Keratinocyte (primary cell): ENCODE measurements around the gene SLC26A8. TPM values are rescaled to one million over a fixed set of nuclear protein-coding genes. Genes with fewer than 3 reads are reported as not detected.

Experiments
- DNase-seq: peaks from one replicate; pipeline ENCODE4 v3.0.0-alpha.2; 2011; ENCODE audit warnings: low read depth, missing footprints, low spot score
- FAIRE-seq: peaks from 2 replicates; lab custom pipeline; 2011; peaks lifted over from hg19 to GRCh38; lab: Jason Lieb, UNC
- H2AFZ ChIP-seq: 2 replicates; pipeline ENCODE4 v1.6.0; 2012; ENCODE audit warnings: low read length, control low read depth, inconsistent platforms; ENCODE audit not compliant: control insufficient read depth
- H3K27ac ChIP-seq: 2 replicates; pipeline ENCODE4 v1.5.1; 2011; ENCODE audit warnings: low read length; ENCODE audit not compliant: control insufficient read depth, insufficient read depth
- H3K27me3 ChIP-seq: 3 replicates; pipeline ENCODE4 v1.6.0; 2011; ENCODE audit warnings: low read length; ENCODE audit not compliant: control insufficient read depth, insufficient read depth; ENCODE audit errors: extremely low read depth
- H3K36me3 ChIP-seq, 2 experiments: 2 replicates in 1 of 2; 3 replicates in 1 of 2; pipeline ENCODE4 v1.5.1; 2011; ENCODE audit warnings: low read length in 2 of 2, mild to moderate bottlenecking in 1 of 2; ENCODE audit not compliant: control insufficient read depth in 2 of 2, insufficient read depth in 2 of 2; ENCODE audit errors: extremely low read depth in 1 of 2
- H3K4me1 ChIP-seq: 3 replicates; pipeline ENCODE4 v1.5.1; 2011; ENCODE audit warnings: low read length; ENCODE audit not compliant: control insufficient read depth, insufficient read depth; ENCODE audit errors: extremely low read depth
- H3K4me2 ChIP-seq: 3 replicates; pipeline ENCODE4 v1.6.0; 2011; ENCODE audit warnings: low read depth, low read length; ENCODE audit not compliant: control insufficient read depth, insufficient read depth; ENCODE audit errors: extremely low read depth
- H3K4me3 ChIP-seq, 3 experiments: fragments of 200-600 bp in 1 of 3; sonication (generic) in 1 of 3; 2 replicates in 2 of 3; 3 replicates in 1 of 3; pipeline ENCODE4 v1.5.1; 2011 to 2016; ENCODE audit warnings: low read length in 3 of 3, mild to moderate bottlenecking in 3 of 3, control low read depth in 2 of 3, inconsistent platforms in 1 of 3, low read depth in 1 of 3, mixed read lengths in 1 of 3, mixed run types in 1 of 3, moderate library complexity in 1 of 3; ENCODE audit not compliant: control insufficient read depth in 2 of 3, insufficient read depth in 2 of 3; ENCODE audit errors: extremely low read depth in 1 of 3
- H3K79me2 ChIP-seq: 2 replicates; pipeline ENCODE4 v1.6.0; 2012; ENCODE audit warnings: low read length; ENCODE audit not compliant: control insufficient read depth, insufficient read depth
- H3K9ac ChIP-seq: 3 replicates; pipeline ENCODE4 v1.6.0; 2011; ENCODE audit warnings: low read length; ENCODE audit not compliant: control insufficient read depth, insufficient read depth; ENCODE audit errors: extremely low read depth
- H3K9me1 ChIP-seq: 3 replicates; pipeline ENCODE4 v1.6.0; 2011; ENCODE audit warnings: low read length; ENCODE audit not compliant: control insufficient read depth, insufficient read depth; ENCODE audit errors: extremely low read depth
- H3K9me3 ChIP-seq: 2 replicates; pipeline ENCODE4 v1.5.1; 2012; ENCODE audit warnings: low read depth, low read length; ENCODE audit not compliant: control insufficient read depth
- H4K20me1 ChIP-seq: 3 replicates; pipeline ENCODE4 v1.6.0; 2011; ENCODE audit warnings: low read length; ENCODE audit not compliant: control insufficient read depth, insufficient read depth; ENCODE audit errors: extremely low read depth
- EZH2 ChIP-seq: IDR thresholded peaks from one replicate; pipeline ENCODE4 v1.6.1; 2012; ENCODE audit warnings: inconsistent platforms, mild to moderate bottlenecking, low read length, moderate library complexity
- dilution Hi-C: fragments of 300-500 bp; cut with MboI; formaldehyde crosslinking; loops from one replicate; pipeline ENCODE4 v1.7.0; 2020; ENCODE audit warnings: low sequenced_read_pairs; ENCODE audit not compliant: extremely low pct_ligation_motif_present
- polyA plus RNA-seq, 5 experiments: library from polyadenylated mRNA; depleted of rRNA in 3 of 5; stranded (reverse) in 3 of 5; stranded (forward) in 1 of 5; unstranded in 1 of 5; fragments of >200 nt; gene quantifications; 1 replicate in 1 of 5; 2 replicates in 3 of 5; 3 replicates in 1 of 5; pipeline versions ENCODE4 v1.2.1 to v1.2.3, GENCODE V29; 2011 to 2012; ENCODE audit warnings: missing spikeins in 2 of 5, low read depth in 1 of 5, low replicate concordance in 1 of 5
- TF ChIP-seq, protein P1 (sequence below), 3 experiments: IDR thresholded peaks in 1 of 3; conservative IDR thresholded peaks in 1 of 3; optimal IDR thresholded peaks in 1 of 3; 2 replicates in 2 of 3; 3 replicates in 1 of 3; pipeline versions ENCODE3 to v1.5.1; 2011; ENCODE audit warnings: low read length in 3 of 3, mild to moderate bottlenecking in 3 of 3, moderate library complexity in 2 of 3, control low read depth in 1 of 3, inconsistent platforms in 1 of 3; ENCODE audit not compliant: insufficient read depth in 2 of 3; ENCODE audit errors: extremely low read depth in 1 of 3

The SLC26A8 gene
- polyA plus RNA-seq, 1 donor (not counting 4 experiments of a cell fraction or from before 2014, with no cell fraction given), result 0.18 TPM

DNA sequence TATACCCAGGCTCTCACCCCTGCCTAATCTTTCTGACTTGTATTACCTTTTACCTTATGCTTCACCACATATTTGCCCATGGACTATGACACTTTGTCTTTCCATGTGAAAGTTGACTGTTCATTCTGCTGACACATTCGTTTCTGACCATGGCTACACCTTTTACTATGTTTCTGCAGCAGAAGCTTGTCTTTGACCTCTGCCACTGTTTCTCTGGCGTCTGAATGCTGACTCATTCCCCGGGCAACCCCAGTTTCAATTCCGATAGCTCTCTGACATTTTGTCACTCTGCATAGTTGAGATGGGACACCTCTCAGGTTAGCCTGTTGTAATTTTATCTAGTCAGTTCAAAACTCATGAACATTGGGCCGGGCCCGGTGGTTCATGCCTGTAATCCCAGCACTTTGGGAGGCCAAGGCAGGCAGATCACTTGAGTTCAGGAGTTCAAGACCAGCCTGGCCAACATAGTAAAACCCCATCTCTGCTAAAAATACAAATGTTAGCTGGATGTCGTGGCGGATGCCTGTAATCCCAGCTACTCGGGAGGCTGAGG is 50.7 kb downstream of the SLC26A8 start:
- no peaks in the 10 kb centered on the region for H4K20me1 ChIP-seq
- FAIRE-seq, result no peak
- no peak overlapping the region for H3K27ac ChIP-seq
- no peaks in the 10 kb centered on the region for H3K79me2 ChIP-seq
- H3K9me3 ChIP-seq, result no peaks in the 10 kb centered on the region
- H3K4me2 ChIP-seq, result no peak overlapping the region
- no peaks in the 10 kb centered on the region for H3K36me3 ChIP-seq
- H3K4me1 ChIP-seq, result no peaks in the 10 kb centered on the region
- H2AFZ ChIP-seq, result no peak overlapping the region
- H3K4me3 ChIP-seq, result no peak overlapping the region
- no peak overlapping the region for H3K9ac ChIP-seq
- no peaks in the 10 kb centered on the region for H3K9me1 ChIP-seq
- dilution Hi-C loops, result no loop called here
- TF ChIP-seq, protein P1, sequence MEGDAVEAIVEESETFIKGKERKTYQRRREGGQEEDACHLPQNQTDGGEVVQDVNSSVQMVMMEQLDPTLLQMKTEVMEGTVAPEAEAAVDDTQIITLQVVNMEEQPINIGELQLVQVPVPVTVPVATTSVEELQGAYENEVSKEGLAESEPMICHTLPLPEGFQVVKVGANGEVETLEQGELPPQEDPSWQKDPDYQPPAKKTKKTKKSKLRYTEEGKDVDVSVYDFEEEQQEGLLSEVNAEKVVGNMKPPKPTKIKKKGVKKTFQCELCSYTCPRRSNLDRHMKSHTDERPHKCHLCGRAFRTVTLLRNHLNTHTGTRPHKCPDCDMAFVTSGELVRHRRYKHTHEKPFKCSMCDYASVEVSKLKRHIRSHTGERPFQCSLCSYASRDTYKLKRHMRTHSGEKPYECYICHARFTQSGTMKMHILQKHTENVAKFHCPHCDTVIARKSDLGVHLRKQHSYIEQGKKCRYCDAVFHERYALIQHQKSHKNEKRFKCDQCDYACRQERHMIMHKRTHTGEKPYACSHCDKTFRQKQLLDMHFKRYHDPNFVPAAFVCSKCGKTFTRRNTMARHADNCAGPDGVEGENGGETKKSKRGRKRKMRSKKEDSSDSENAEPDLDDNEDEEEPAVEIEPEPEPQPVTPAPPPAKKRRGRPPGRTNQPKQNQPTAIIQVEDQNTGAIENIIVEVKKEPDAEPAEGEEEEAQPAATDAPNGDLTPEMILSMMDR (optimal IDR thresholded peaks at IDR 0.05 in 1 of 3, IDR thresholded peaks at IDR 0.05 in 1 of 3, conservative IDR thresholded peaks at IDR 0.05 in 1 of 3; ENCODE audit: extremely low read depth in 1 of 3, insufficient read depth in 2 of 3, low read length in 3 of 3), result no peak
- no peak for TF ChIP-seq EZH2
- H3K27me3 ChIP-seq, result no peaks in the 10 kb centered on the region
- DNase-seq, result no peak

DNA sequence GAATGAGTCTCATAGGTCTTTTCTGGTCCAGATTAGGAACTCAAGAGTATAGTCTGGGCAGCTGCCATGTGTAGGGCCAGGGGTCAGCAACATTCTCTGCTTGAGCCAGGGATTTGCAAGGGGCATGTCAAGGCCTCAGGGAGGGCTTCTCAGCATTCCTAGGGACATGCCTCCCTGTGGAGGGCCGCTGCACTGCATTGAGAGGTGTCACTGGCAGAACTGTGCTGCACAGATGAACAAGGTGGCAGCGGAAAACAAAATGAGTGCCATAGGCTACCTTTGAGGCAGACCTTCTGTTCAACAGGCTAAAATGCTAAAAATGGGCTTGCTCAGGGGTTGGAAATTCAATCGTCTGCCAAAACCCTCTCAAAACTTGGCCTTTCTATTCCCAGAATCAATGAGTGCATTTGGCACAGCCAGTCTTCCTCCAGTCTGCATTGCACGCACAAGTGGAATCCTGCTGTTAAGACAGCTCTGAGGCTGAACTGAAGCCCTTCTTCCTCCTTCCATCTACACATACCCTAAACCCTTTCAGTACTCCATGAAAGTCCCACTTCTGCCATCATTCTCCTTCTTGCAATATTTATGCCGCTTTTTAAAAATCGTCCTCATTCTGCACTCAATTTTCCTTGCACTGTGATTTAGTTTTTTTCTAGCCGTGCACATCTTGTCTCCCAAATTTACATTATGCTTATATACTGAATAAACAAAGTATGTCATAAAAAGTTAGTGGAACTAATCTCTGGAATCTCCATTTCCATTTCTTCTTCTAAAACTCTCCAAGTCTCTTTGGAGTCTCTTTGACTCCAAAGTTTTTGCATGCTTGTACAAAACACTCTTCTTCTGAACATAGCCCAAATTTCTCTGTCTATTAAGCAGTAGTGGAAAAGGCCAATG is 51.7 kb downstream of the SLC26A8 start:
- dilution Hi-C loops, result no loop called here
- no peaks in the 10 kb centered on the region for H3K27me3 ChIP-seq
- FAIRE-seq, result no peak
- no peak overlapping the region for H3K4me2 ChIP-seq
- no peaks in the 10 kb centered on the region for H3K9me1 ChIP-seq
- no peak overlapping the region for H2AFZ ChIP-seq
- no peaks in the 10 kb centered on the region for H3K4me1 ChIP-seq
- H3K4me3 ChIP-seq, result no peak overlapping the region
- H4K20me1 ChIP-seq, result no peaks in the 10 kb centered on the region
- H3K79me2 ChIP-seq, result no peaks in the 10 kb centered on the region
- no peaks in the 10 kb centered on the region for H3K36me3 ChIP-seq
- H3K9ac ChIP-seq, result no peak overlapping the region
- H3K27ac ChIP-seq, result no peak overlapping the region
- H3K9me3 ChIP-seq, result no peaks in the 10 kb centered on the region
- TF ChIP-seq, protein P1 (optimal IDR thresholded peaks at IDR 0.05 in 1 of 3, IDR thresholded peaks at IDR 0.05 in 1 of 3, conservative IDR thresholded peaks at IDR 0.05 in 1 of 3; ENCODE audit: extremely low read depth in 1 of 3, insufficient read depth in 2 of 3, low read length in 3 of 3), result no peak
- TF ChIP-seq EZH2, result no peak
- DNase-seq, result no peak
